ENCODE data around the gene FXYD4. TPM values are rescaled to one million over a fixed set of nuclear protein-coding genes. Genes with fewer than 3 reads are reported as not detected.

FXYD4 gene
- not detected for total RNA-seq

DNA sequence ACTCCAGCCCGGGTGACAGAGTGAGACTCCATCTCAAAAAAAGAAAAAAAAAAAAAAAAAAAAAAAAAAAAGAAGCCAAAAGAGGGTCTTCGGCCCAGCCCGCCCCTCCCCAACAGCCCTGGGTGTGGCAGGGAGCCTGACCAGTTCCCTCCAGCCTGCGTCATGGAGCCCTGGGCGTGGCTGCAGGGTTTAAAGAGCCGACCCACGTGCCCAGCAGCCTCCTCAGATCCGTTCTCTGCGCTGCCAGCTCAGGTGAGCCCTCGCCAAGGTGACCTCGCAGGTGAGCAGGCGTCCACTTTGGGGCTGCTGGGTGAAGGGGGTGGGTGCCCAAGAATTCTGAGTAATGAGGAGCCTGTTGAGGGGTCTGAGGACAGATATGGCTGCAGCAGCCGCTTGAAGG lies at the start of gene FXYD4:
TSS of gene FXYD4 (plus strand) at position 219 of the 400 bp plus-strand sequence. CDS start 2,111 bp downstream, outside the sequence.
- no peaks in the 10 kb centered on the region for H3K9me3 ChIP-seq
- 45% methylated on average over 2 of the region's 13 CpGs; no CpG with 5 or more reads in 1 of the 2 donors for WGBS, 2 donors (ENCODE audit: low coverage in 1 of 2)
- H3K4me3 ChIP-seq, result no peak within 1 kb of the TSS
- H3K4me1 ChIP-seq, result no peaks in the 10 kb centered on the region
- ATAC-seq, result no peak
- H3K27ac ChIP-seq, result no peak within 1 kb of the TSS
- no peaks in the 10 kb centered on the region for H3K36me3 ChIP-seq
- no peaks in the 10 kb centered on the region for H3K27me3 ChIP-seq
- TF ChIP-seq POLR2A (IDR thresholded peaks at IDR 0.05) (no peak), CTCF (IDR thresholded peaks at IDR 0.05) (no peak), EP300 (IDR thresholded peaks at IDR 0.05) (no peak), POLR2AphosphoS5 (IDR thresholded peaks at IDR 0.05) (no peak)

- ATAC-seq, result no peak
- H3K27me3 ChIP-seq, result peaks cover 5% of the 10 kb centered on the region
- 37% methylated on average over 14 of the region's 14 CpGs; no CpG with 5 or more reads in 1 of the 2 donors for WGBS, 2 donors (ENCODE audit: low coverage in 1 of 2)
- H3K27ac ChIP-seq, result no peak overlapping the region
- peaks cover 0 to 13% (median 0%) of the 10 kb centered on the region in 3 donors for H3K4me1 ChIP-seq
- TF ChIP-seq POLR2AphosphoS5 (IDR thresholded peaks at IDR 0.05) (no peak), EP300 (IDR thresholded peaks at IDR 0.05) (no peak), POLR2A (IDR thresholded peaks at IDR 0.05) (no peak), CTCF (IDR thresholded peaks at IDR 0.05) (no peak)
- H3K36me3 ChIP-seq, result no peaks in the 10 kb centered on the region
- H3K4me3 ChIP-seq, result peak overlapping the region in 1 of 2 donors; percentile 40
- H3K9me3 ChIP-seq, result no peaks in the 10 kb centered on the region
Observed at GRCh38 chr10:43322331-43322730, 49.1 kb upstream of the FXYD4 start.

DNA sequence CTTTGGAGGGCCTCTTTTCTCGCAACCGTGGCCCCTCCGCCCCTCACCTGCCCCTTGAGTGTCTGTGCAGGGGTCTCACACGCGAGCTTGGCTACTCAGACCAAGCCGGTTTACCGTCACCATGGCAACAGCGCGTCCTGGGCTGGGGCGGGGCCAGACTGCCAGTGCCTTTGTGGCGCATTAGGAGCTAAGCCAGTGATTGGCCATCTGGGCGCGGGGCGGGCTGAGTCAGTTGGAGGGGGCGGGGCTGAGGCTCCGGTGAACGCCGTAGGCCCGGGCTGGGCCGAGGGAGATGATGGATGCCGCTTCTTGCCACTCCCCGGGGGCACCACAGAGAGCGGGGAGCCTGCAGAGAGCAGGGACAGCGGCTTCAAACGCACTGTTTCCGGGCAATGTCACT lies 48.7 kb upstream of the FXYD4 start:
- Histone ChIP-seq H3K36me3 (no peaks in the 10 kb centered on the region), H3K4me1 (peaks cover 0 to 13% (median 0%) of the 10 kb centered on the region in 3 donors), H3K27ac (no peak overlapping the region), H3K4me3 (peak overlapping the region in 1 of 2 donors; percentile 40), H3K27me3 (peaks cover 5% of the 10 kb centered on the region), H3K9me3 (no peaks in the 10 kb centered on the region)
- no peak for TF ChIP-seq POLR2A (IDR thresholded peaks at IDR 0.05)
- no peak for TF ChIP-seq CTCF (IDR thresholded peaks at IDR 0.05)
- no peak for TF ChIP-seq POLR2AphosphoS5 (IDR thresholded peaks at IDR 0.05)
- TF ChIP-seq EP300 (IDR thresholded peaks at IDR 0.05), result no peak
- ATAC-seq, result peak; percentile 86
- WGBS, 2 donors (ENCODE audit: low coverage in 1 of 2), result 0 to 10% methylated on average over 2 of the region's 26 CpGs

DNA sequence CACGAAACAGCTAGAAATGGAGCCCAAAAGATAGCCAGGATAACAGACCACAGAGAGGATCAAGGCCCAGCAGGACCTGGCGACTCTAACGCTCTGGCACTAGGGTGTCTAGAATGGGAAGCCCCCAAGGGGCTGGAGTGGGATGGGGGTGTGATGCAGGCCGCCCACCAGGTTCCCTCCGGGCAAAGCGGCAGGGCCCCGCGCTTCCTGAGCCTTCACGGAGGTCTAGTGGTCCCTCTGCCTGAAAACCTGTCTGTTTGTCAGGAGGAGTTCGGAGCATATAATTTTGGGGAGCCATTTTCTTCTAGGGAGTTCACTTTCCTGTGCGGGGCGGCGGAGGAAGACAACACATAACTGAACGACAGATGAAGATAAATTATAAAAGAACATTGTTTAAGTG lies 48.2 kb upstream of the FXYD4 start:
- Histone ChIP-seq H3K9me3 (no peaks in the 10 kb centered on the region), H3K27me3 (peaks cover 5% of the 10 kb centered on the region), H3K36me3 (no peaks in the 10 kb centered on the region), H3K4me3 (peak overlapping the region in 1 of 2 donors; percentile 40), H3K4me1 (peaks cover 0 to 13% (median 0%) of the 10 kb centered on the region in 3 donors), H3K27ac (no peak overlapping the region)
- TF ChIP-seq POLR2AphosphoS5 (IDR thresholded peaks at IDR 0.05), result no peak
- no peak for TF ChIP-seq CTCF (IDR thresholded peaks at IDR 0.05)
- TF ChIP-seq POLR2A (IDR thresholded peaks at IDR 0.05), result no peak
- TF ChIP-seq EP300 (IDR thresholded peaks at IDR 0.05), result no peak
- 67 to 79% methylated on average over 1 to 5 of the region's 14 CpGs for WGBS, 2 donors (ENCODE audit: low coverage in 1 of 2)
- ATAC-seq, result peak; percentile 14

DNA sequence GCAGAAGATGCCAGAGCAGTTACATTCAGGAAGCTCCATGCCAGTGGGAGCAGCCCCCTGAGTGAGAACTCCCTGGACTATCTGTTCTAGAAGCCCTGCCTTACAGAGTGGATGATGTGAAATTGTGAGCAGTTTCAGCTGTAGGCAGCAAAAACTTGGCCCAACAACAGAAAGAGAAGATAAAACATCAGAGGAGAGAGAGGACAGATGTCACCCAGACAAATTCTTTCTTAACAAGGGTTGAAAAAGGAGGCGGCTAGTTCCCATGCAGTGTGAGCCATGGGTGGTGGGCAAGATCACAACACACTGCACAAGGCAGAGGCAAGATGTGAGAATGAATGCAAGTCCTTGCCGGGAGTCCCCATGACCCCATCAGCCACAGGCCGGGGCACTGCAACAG lies 46.6 kb upstream of the FXYD4 start:
- Histone ChIP-seq H3K9me3 (no peaks in the 10 kb centered on the region), H3K4me1 (peaks cover 0 to 13% (median 0%) of the 10 kb centered on the region in 3 donors), H3K4me3 (no peak overlapping the region), H3K36me3 (no peaks in the 10 kb centered on the region), H3K27ac (no peak overlapping the region), H3K27me3 (no peaks in the 10 kb centered on the region)
- TF ChIP-seq POLR2AphosphoS5 (IDR thresholded peaks at IDR 0.05), result no peak
- TF ChIP-seq EP300 (IDR thresholded peaks at IDR 0.05), result no peak
- no peak for TF ChIP-seq POLR2A (IDR thresholded peaks at IDR 0.05)
- TF ChIP-seq CTCF (IDR thresholded peaks at IDR 0.05), result no peak
- ATAC-seq, result no peak
- WGBS, 2 donors (ENCODE audit: low coverage in 1 of 2), result 83% methylated on average over 3 of the region's 3 CpGs; no CpG with 5 or more reads in 1 of the 2 donors
